RWPE2 (cell line): Measurements from ENCODE around the gene NLRC5.

Experiments used
- ATAC-seq: fragments of 200-7000 bp; cut with Tn5 transposase; 3 replicates; pipeline ENCODE4 v1.9.1; 2021; ENCODE audit warnings: low read depth
- DNase-seq: peaks from one replicate; pipeline ENCODE4 v3.0.0-alpha.2; 2020; ENCODE audit warnings: low spot score
- H3K27ac ChIP-seq: fragments of 450-650 bp; 2 replicates; pipeline ENCODE4 v1.5.1; 2017; ENCODE audit warnings: mild to moderate bottlenecking; ENCODE audit not compliant: poor library complexity, severe bottlenecking
- H3K27me3 ChIP-seq: fragments of 250-450 bp; sonication (Bioruptor Pico); 2 replicates; pipeline ENCODE4 v1.5.1; 2021; ENCODE audit warnings: mild to moderate bottlenecking, moderate library complexity; ENCODE audit not compliant: insufficient read depth, poor library complexity, severe bottlenecking
- H3K36me3 ChIP-seq: fragments of 250-450 bp; sonication (Bioruptor Pico); 2 replicates; pipeline ENCODE4 v1.5.1; 2020; ENCODE audit warnings: low read depth, mild to moderate bottlenecking, moderate library complexity
- H3K4me1 ChIP-seq: fragments of 250-450 bp; sonication (Bioruptor Pico); 2 replicates; pipeline ENCODE4 v1.5.1; 2021; ENCODE audit warnings: mild to moderate bottlenecking, moderate library complexity; ENCODE audit not compliant: insufficient read depth, poor library complexity, severe bottlenecking
- H3K4me3 ChIP-seq: fragments of 250-450 bp; sonication (Bioruptor Pico); 2 replicates; pipeline ENCODE4 v1.5.1; 2021; ENCODE audit warnings: mild to moderate bottlenecking, moderate library complexity; ENCODE audit not compliant: severe bottlenecking
- H3K9me3 ChIP-seq: fragments of 250-450 bp; sonication (Bioruptor Pico); 2 replicates; pipeline ENCODE4 v1.5.1; 2021; ENCODE audit warnings: mild to moderate bottlenecking, moderate library complexity; ENCODE audit not compliant: severe bottlenecking
- TF ChIP-seq, protein P1 (sequence below): fragments of 450-650 bp; IDR thresholded peaks from one replicate; pipeline ENCODE4 v1.5.1; 2017; ENCODE audit warnings: mild to moderate bottlenecking, moderate library complexity; ENCODE audit not compliant: poor library complexity, severe bottlenecking

Gene NLRC5

DNA sequence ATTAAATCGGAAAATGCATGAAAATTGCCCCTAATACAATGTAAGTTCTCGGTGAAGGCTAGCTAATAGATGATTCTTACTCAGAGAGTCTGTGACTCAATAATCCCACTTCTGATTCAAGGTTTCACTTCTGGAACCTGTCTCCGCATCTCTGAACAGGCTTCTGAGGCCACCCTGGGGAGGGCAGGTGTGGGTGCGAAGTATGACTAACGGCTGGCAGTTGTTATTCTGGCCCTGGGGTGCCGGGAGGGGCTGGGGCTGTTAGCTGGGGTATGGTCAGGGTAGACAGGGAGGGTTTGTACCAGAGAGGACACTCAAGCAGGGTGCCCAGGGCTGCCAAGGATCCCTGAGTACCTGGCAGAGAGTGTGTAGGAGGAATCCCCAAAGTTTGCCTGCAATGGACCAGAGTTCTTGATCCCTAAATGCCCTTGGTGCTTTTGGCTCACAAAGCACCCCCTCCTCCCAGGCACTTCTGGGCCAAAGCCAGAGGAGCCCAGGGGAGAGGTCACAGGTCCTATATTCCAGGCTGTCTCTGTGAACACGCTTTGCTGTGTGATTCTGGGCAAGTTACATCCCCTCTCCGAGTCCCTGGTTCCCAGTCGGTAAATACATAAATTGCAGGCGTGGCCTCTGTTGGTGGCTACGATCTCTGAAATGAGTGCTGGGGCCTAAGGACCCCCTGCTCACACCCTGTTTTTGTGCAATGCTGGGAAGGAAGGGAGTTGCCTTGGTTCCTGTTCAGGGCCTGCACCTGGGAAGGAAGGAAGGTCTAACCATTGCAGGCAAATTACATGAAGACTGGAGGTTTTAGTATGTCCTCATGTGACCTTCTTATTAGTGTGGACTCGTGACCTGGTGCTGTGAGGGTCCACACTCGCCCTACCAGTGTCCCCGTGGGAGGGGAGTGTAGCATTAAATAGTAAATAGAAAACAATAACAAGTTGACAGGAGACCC lies 53.1 kb downstream of the NLRC5 start:
- no peak overlapping the region for H3K4me3 ChIP-seq
- peaks cover 13% of the 10 kb centered on the region for H3K4me1 ChIP-seq

DNA sequence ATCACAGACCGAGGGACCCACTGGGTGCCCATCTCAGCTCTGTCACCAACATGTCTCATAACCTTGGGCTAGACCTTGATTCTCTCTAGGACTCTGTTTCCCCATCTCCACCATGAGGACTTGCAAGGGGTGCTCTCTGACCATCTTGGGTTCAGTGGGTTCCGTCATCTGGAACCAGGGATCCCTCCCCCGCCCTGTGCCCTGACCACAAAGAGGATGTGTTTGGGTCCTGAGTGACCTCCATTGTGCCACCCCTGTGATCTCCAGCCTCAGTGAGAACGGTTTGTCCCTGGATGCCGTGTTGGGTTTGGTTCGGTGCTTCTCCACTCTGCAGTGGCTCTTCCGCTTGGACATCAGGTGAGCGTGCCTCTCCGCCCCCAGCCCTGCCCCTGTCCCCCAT lies 53.9 kb downstream of the NLRC5 start:
- TF ChIP-seq, protein P1, sequence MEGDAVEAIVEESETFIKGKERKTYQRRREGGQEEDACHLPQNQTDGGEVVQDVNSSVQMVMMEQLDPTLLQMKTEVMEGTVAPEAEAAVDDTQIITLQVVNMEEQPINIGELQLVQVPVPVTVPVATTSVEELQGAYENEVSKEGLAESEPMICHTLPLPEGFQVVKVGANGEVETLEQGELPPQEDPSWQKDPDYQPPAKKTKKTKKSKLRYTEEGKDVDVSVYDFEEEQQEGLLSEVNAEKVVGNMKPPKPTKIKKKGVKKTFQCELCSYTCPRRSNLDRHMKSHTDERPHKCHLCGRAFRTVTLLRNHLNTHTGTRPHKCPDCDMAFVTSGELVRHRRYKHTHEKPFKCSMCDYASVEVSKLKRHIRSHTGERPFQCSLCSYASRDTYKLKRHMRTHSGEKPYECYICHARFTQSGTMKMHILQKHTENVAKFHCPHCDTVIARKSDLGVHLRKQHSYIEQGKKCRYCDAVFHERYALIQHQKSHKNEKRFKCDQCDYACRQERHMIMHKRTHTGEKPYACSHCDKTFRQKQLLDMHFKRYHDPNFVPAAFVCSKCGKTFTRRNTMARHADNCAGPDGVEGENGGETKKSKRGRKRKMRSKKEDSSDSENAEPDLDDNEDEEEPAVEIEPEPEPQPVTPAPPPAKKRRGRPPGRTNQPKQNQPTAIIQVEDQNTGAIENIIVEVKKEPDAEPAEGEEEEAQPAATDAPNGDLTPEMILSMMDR = no peak
- ATAC-seq = no peak
- Histone ChIP-seq H3K4me3 (no peak overlapping the region), H3K9me3 (peaks cover 4% of the 10 kb centered on the region), H3K4me1 (peaks cover 13% of the 10 kb centered on the region), H3K36me3 (no peaks in the 10 kb centered on the region), H3K27me3 (no peaks in the 10 kb centered on the region), H3K27ac (no peak overlapping the region)
- DNase-seq = no peak

More for the DNA sequence above, 53.1 kb downstream of the NLRC5 start:
- TF ChIP-seq, protein P1 = no peak
- no peak for DNase-seq
- H3K27me3 ChIP-seq = no peaks in the 10 kb centered on the region
- peaks cover 4% of the 10 kb centered on the region for H3K9me3 ChIP-seq
- ATAC-seq = peak; percentile 80
- peak overlapping the region; percentile 29 for H3K27ac ChIP-seq
- no peaks in the 10 kb centered on the region for H3K36me3 ChIP-seq

DNA sequence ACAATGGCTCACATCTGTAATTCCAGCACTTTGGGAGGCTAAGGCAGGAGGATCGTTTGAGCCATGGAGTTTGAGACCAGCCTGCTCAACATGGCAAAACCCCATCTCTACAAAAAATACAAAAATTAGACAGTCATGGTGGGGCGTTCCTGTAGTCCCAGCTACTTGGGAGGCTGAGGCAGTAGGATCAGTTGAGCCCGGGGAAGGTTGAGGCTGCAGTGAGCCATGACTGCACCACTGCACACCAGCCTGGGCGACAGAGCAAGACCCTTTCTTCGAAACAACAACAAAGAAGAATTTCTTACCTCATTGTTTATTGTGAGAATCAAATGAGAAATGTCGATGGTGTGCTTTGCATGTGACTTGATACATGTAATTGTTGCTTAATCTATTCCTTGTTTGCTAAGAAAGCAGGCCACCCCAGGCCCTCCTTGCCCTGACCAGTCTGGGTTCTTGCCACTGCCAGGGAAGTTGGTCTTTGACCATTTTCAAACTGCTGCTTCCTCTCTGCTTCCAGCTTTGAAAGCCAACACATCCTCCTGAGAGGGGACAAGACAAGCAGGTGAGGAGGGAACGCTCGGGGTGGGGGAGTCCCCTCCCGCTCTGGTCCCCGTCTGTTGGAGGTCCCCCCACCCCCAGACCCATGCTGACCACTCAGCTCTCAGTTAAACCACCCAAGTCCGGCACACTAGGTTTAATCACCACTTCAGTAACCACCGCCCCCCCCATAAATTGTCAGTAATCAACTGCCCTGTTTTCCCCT lies 55.8 kb downstream of the NLRC5 start:
- no peak overlapping the region for H3K4me3 ChIP-seq
- ATAC-seq (no peak), DNase-seq (no peak)
- H3K27me3 ChIP-seq = no peaks in the 10 kb centered on the region
- H3K36me3 ChIP-seq = no peaks in the 10 kb centered on the region
- H3K27ac ChIP-seq = no peak overlapping the region
- TF ChIP-seq, protein P1 = no peak
- peaks cover 13% of the 10 kb centered on the region for H3K4me1 ChIP-seq
- H3K9me3 ChIP-seq = peaks cover 4% of the 10 kb centered on the region

DNA sequence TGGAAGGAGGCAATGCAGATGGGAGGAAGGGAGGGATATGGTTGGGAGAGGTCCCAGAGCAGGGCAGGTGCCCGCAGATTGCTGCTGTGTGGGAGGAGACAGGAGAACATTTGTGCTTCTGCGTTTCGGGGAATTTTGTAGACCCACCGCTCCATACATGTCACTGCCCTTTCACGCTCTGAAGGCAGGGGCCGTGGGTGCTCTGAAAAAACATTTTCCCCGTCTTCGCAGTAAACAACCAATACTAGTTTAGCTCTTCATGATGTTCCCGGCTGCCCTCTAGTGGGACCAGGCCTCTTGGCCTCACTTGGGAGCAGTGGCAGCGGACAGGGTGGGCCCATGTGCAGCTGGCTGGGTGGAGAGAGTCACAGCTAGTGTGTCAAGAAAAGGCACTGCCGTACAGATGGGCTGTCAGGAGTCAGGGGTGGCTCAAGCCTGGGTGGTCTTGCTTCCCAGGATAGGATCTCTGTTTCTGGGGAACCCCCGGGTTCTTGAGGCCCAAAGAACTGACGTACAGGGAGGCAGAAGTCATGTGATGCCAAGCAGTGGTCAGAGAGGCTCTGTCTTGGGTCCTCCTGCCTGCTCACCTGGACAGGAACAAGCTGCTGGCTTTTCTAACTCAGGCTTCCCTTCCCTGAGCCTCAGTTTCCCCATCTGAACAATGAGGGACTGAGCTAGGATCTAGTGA lies 56.5 kb downstream of the NLRC5 start:
- no peak overlapping the region for H3K27ac ChIP-seq
- TF ChIP-seq, protein P1 = peak; percentile 83
- no peaks in the 10 kb centered on the region for H3K27me3 ChIP-seq
- peak; percentile 70 for ATAC-seq
- H3K4me1 ChIP-seq = peaks cover 13% of the 10 kb centered on the region
- H3K9me3 ChIP-seq = peaks cover 4% of the 10 kb centered on the region
- H3K36me3 ChIP-seq = no peaks in the 10 kb centered on the region
- H3K4me3 ChIP-seq = no peak overlapping the region
- DNase-seq = no peak
